Measurements from ENCODE around the gene STUM. TPM values are rescaled to one million over a fixed set of nuclear protein-coding genes. Genes with fewer than 3 reads are reported as not detected.

Gene STUM
- total RNA-seq, 1 donor from 2014 or later: 0.49 TPM

GRCh38 chr1:226625326-226625725 is 76.8 kb downstream of the STUM start:
- H3K9me3 ChIP-seq: no peaks in the 10 kb centered on the region
- intact Hi-C loops (cut with DNase I): no loop called here
- H3K27me3 ChIP-seq: no peaks in the 10 kb centered on the region
- no peak for TF ChIP-seq CTCF (IDR thresholded peaks at IDR 0.05)
- no peak overlapping the region for H3K27ac ChIP-seq
- peaks cover 4% of the 10 kb centered on the region for H3K4me1 ChIP-seq
- DNase-seq (peak; percentile 60), ATAC-seq (no peak)
- H3K36me3 ChIP-seq: no peaks in the 10 kb centered on the region
- no peak overlapping the region for H3K4me3 ChIP-seq

GRCh38 chr1:226625832-226626576 is 77.4 kb downstream of the STUM start:
- Histone ChIP-seq H3K36me3 (no peaks in the 10 kb centered on the region), H3K4me3 (peak overlapping the region; percentile 22), H3K27ac (no peak overlapping the region), H3K9me3 (no peaks in the 10 kb centered on the region), H3K27me3 (no peaks in the 10 kb centered on the region), H3K4me1 (peaks cover 4% of the 10 kb centered on the region)
- peak; percentile 20 for ATAC-seq
- intact Hi-C loops (cut with DNase I): no loop called here
- peak; percentile 37 for DNase-seq
- no peak for TF ChIP-seq CTCF (IDR thresholded peaks at IDR 0.05)

- Histone ChIP-seq H3K27me3 (no peaks in the 10 kb centered on the region), H3K36me3 (no peaks in the 10 kb centered on the region), H3K27ac (no peak overlapping the region), H3K4me3 (peak overlapping the region; percentile 22), H3K9me3 (no peaks in the 10 kb centered on the region), H3K4me1 (peaks cover 4% of the 10 kb centered on the region)
- intact Hi-C loops (cut with DNase I): no loop called here
- peak; percentile 96 for ATAC-seq
- peak; percentile 86 for DNase-seq
- TF ChIP-seq CTCF (IDR thresholded peaks at IDR 0.05): peak; percentile 99
Measured at GRCh38 chr1:226626577-226626956, 78.0 kb downstream of the STUM start.

GRCh38 chr1:226627050-226627755 is 78.6 kb downstream of the STUM start:
- H3K27ac ChIP-seq: no peak overlapping the region
- peaks cover 4% of the 10 kb centered on the region for H3K4me1 ChIP-seq
- H3K36me3 ChIP-seq: peaks cover 6% of the 10 kb centered on the region
- peak; percentile 8 for DNase-seq
- intact Hi-C loops (cut with DNase I): no loop called here
- no peak for TF ChIP-seq CTCF (IDR thresholded peaks at IDR 0.05)
- no peaks in the 10 kb centered on the region for H3K9me3 ChIP-seq
- no peaks in the 10 kb centered on the region for H3K27me3 ChIP-seq
- no peak for ATAC-seq
- no peak overlapping the region for H3K4me3 ChIP-seq

- Histone ChIP-seq H3K36me3 (peaks cover 6% of the 10 kb centered on the region), H3K27ac (no peak overlapping the region), H3K4me3 (no peak overlapping the region), H3K9me3 (no peaks in the 10 kb centered on the region), H3K4me1 (peaks cover 4% of the 10 kb centered on the region), H3K27me3 (no peaks in the 10 kb centered on the region)
- no peak for TF ChIP-seq CTCF (IDR thresholded peaks at IDR 0.05)
- intact Hi-C loops (cut with DNase I): no loop called here
- peak; percentile 51 for DNase-seq
- no peak for ATAC-seq
Measured at GRCh38 chr1:226627924-226628611, 79.5 kb downstream of the STUM start.
